Central memory CD8-positive, alpha-beta T cell (primary cell): ENCODE measurements around the gene ELAC1.
"Not testable (repeated sequence)": the region's sequence is repeated elsewhere in the genome, so short reads cannot be mapped to it uniquely, and the experiment has no call there.

Source experiments
- ATAC-seq: fragments of 150-1000 bp; cut with Tn5 transposase; replicated peaks from 2 replicates; pipeline ENCODE4 v1.10.0; 2022; ENCODE audit warnings: mild to moderate bottlenecking, moderate FRiP score, moderate number of reproducible peaks; ENCODE audit not compliant: poor library complexity, severe bottlenecking; ENCODE audit errors: extremely low read depth
- DNase-seq, 2 donors: peaks; one replicate each; pipeline ENCODE4 v3.0.0; 2021; ENCODE audit warnings: low spot score in 2 of 2
- H3K27ac Mint-ChIP-seq: one replicate; pipeline ENCODE4 v1.8.0; 2022; ENCODE audit warnings: low read depth, mild to moderate bottlenecking, moderate library complexity, mixed read lengths
- H3K27me3 Mint-ChIP-seq: one replicate; pipeline ENCODE4 v1.8.0; 2022; ENCODE audit warnings: mixed read lengths
- H3K36me3 Mint-ChIP-seq: one replicate; pipeline ENCODE4 v1.8.0; 2022; ENCODE audit warnings: mild to moderate bottlenecking, moderate library complexity, mixed read lengths; ENCODE audit not compliant: insufficient read depth
- H3K4me1 Mint-ChIP-seq: one replicate; pipeline ENCODE4 v1.8.0; 2022; ENCODE audit warnings: mixed read lengths
- H3K4me3 Mint-ChIP-seq: one replicate; pipeline ENCODE4 v1.8.0; 2022; ENCODE audit warnings: mild to moderate bottlenecking, moderate library complexity, mixed read lengths
- H3K9me3 Mint-ChIP-seq: one replicate; pipeline ENCODE4 v1.8.0; 2022; ENCODE audit warnings: mixed read lengths

ELAC1 gene

GRCh38 chr18:50945918-50946317, 21.9 kb upstream of the ELAC1 start:
- not testable (repeated sequence) for H3K4me1 Mint-ChIP-seq, H3K9me3 Mint-ChIP-seq, DNase-seq, ATAC-seq, H3K27me3 Mint-ChIP-seq, H3K4me3 Mint-ChIP-seq, H3K27ac Mint-ChIP-seq
- peaks cover 23% of the 10 kb centered on the region for H3K36me3 Mint-ChIP-seq

- Mint-ChIP-seq H3K27ac (no peak overlapping the region), H3K27me3 (no peaks in the 10 kb centered on the region), H3K4me3 (no peak overlapping the region), H3K9me3 (no peaks in the 10 kb centered on the region), H3K4me1 (no peaks in the 10 kb centered on the region), H3K36me3 (peaks cover 18% of the 10 kb centered on the region)
- ATAC-seq: no peak
- DNase-seq: no peak
Observed at GRCh38 chr18:50947899-50948298, 19.9 kb upstream of the ELAC1 start.

GRCh38 chr18:50949185-50949584, 18.7 kb upstream of the ELAC1 start:
- H3K4me3 Mint-ChIP-seq: no peak overlapping the region
- DNase-seq: no peak
- H3K27me3 Mint-ChIP-seq: no peaks in the 10 kb centered on the region
- H3K4me1 Mint-ChIP-seq: no peaks in the 10 kb centered on the region
- H3K27ac Mint-ChIP-seq: no peak overlapping the region
- no peaks in the 10 kb centered on the region for H3K9me3 Mint-ChIP-seq
- ATAC-seq: no peak
- peaks cover 15% of the 10 kb centered on the region for H3K36me3 Mint-ChIP-seq

GRCh38 chr18:50950626-50951025, 17.2 kb upstream of the ELAC1 start:
- Mint-ChIP-seq H3K4me3 (no peak overlapping the region), H3K27me3 (no peaks in the 10 kb centered on the region), H3K4me1 (no peaks in the 10 kb centered on the region), H3K36me3 (peaks cover 12% of the 10 kb centered on the region), H3K27ac (no peak overlapping the region), H3K9me3 (no peaks in the 10 kb centered on the region)
- no peak for DNase-seq
- ATAC-seq: no peak

- Mint-ChIP-seq H3K27ac (no peak overlapping the region), H3K36me3 (peaks cover 4% of the 10 kb centered on the region), H3K4me1 (no peaks in the 10 kb centered on the region), H3K9me3 (no peaks in the 10 kb centered on the region), H3K4me3 (no peak overlapping the region), H3K27me3 (peaks cover 3% of the 10 kb centered on the region)
- ATAC-seq (no peak), DNase-seq (no peak)
Observed at GRCh38 chr18:50953822-50954221, 14.0 kb upstream of the ELAC1 start.

GRCh38 chr18:50955253-50955652, 12.6 kb upstream of the ELAC1 start:
- Mint-ChIP-seq H3K4me1 (no peaks in the 10 kb centered on the region), H3K36me3 (no peaks in the 10 kb centered on the region), H3K9me3 (no peaks in the 10 kb centered on the region), H3K27me3 (peaks cover 14% of the 10 kb centered on the region), H3K4me3 (no peak overlapping the region), H3K27ac (no peak overlapping the region)
- DNase-seq (no peak), ATAC-seq (no peak)

GRCh38 chr18:50956116-50956515, 11.7 kb upstream of the ELAC1 start:
- H3K4me3 Mint-ChIP-seq: no peak overlapping the region
- ATAC-seq: no peak
- peaks cover 14% of the 10 kb centered on the region for H3K27me3 Mint-ChIP-seq
- no peaks in the 10 kb centered on the region for H3K4me1 Mint-ChIP-seq
- DNase-seq: no peak
- H3K9me3 Mint-ChIP-seq: no peaks in the 10 kb centered on the region
- H3K27ac Mint-ChIP-seq: no peak overlapping the region
- H3K36me3 Mint-ChIP-seq: no peaks in the 10 kb centered on the region

GRCh38 chr18:50961974-50962373, 5.9 kb upstream of the ELAC1 start:
- Mint-ChIP-seq H3K27me3 (peaks cover 14% of the 10 kb centered on the region), H3K27ac (no peak overlapping the region), H3K4me1 (no peaks in the 10 kb centered on the region), H3K36me3 (peaks cover 2% of the 10 kb centered on the region), H3K9me3 (peaks cover 12% of the 10 kb centered on the region), H3K4me3 (no peak overlapping the region)
- no peak for DNase-seq
- ATAC-seq: no peak

- Mint-ChIP-seq H3K4me3 (peak overlapping the region; percentile 66), H3K27ac (peak overlapping the region; percentile 64), H3K36me3 (peaks cover 7% of the 10 kb centered on the region), H3K27me3 (no peaks in the 10 kb centered on the region), H3K4me1 (peaks cover 20% of the 10 kb centered on the region), H3K9me3 (no peaks in the 10 kb centered on the region)
- DNase-seq: no peak
- no peak for ATAC-seq
Observed at GRCh38 chr18:50969448-50969847, 1.6 kb downstream of the ELAC1 start.

- no peaks in the 10 kb centered on the region for H3K9me3 Mint-ChIP-seq
- H3K36me3 Mint-ChIP-seq: peaks cover 9% of the 10 kb centered on the region
- H3K27ac Mint-ChIP-seq: no peak overlapping the region
- H3K4me1 Mint-ChIP-seq: peaks cover 20% of the 10 kb centered on the region
- no peaks in the 10 kb centered on the region for H3K27me3 Mint-ChIP-seq
- DNase-seq (no peak), ATAC-seq (no peak)
- H3K4me3 Mint-ChIP-seq: no peak overlapping the region
Observed at GRCh38 chr18:50970006-50970405, 2.2 kb downstream of the ELAC1 start.

- H3K27me3 Mint-ChIP-seq, H3K4me3 Mint-ChIP-seq, DNase-seq, ATAC-seq, H3K9me3 Mint-ChIP-seq, H3K27ac Mint-ChIP-seq: not testable (repeated sequence)
- peaks cover 28% of the 10 kb centered on the region for H3K4me1 Mint-ChIP-seq
- H3K36me3 Mint-ChIP-seq: peaks cover 11% of the 10 kb centered on the region
Observed at GRCh38 chr18:50972404-50972803, 4.6 kb downstream of the ELAC1 start.

- no peak overlapping the region for H3K27ac Mint-ChIP-seq
- H3K4me1 Mint-ChIP-seq: peaks cover 28% of the 10 kb centered on the region
- H3K36me3 Mint-ChIP-seq: peaks cover 10% of the 10 kb centered on the region
- ATAC-seq (no peak), DNase-seq (no peak)
- H3K4me3 Mint-ChIP-seq: no peak overlapping the region
- no peaks in the 10 kb centered on the region for H3K27me3 Mint-ChIP-seq
- H3K9me3 Mint-ChIP-seq: no peaks in the 10 kb centered on the region
Observed at GRCh38 chr18:50973367-50974126, 5.7 kb downstream of the ELAC1 start.

- Mint-ChIP-seq H3K36me3 (peaks cover 14% of the 10 kb centered on the region), H3K4me3 (no peak overlapping the region), H3K27me3 (no peaks in the 10 kb centered on the region), H3K4me1 (peaks cover 16% of the 10 kb centered on the region), H3K27ac (no peak overlapping the region), H3K9me3 (no peaks in the 10 kb centered on the region)
- ATAC-seq (no peak), DNase-seq (no peak)
Observed at GRCh38 chr18:50977037-50977760, 9.4 kb downstream of the ELAC1 start.
